Stimulated activated CD4-positive, alpha-beta T cell treated with anti-CD3 and anti-CD28 coated beads, Interleukin-4, amount 100 ng/mL, for 1 hour (primary cell): Measurements from ENCODE around the gene FCN3.
"Not testable (repeated sequence)": the region's sequence is repeated elsewhere in the genome, so short reads cannot be mapped to it uniquely, and the experiment has no call there.

Experiments used
- DNase-seq: peaks from one replicate; pipeline ENCODE4 v3.0.0-alpha.2; 2020

FCN3 gene

GRCh38 chr1:27398405-27399149, 24.0 kb upstream of the FCN3 start:
- DNase-seq = no peak

- DNase-seq = no peak
Observed at GRCh38 chr1:27397749-27398148, 23.1 kb upstream of the FCN3 start.

- no peak for DNase-seq
Observed at GRCh38 chr1:27397110-27397509, 22.5 kb upstream of the FCN3 start.

GRCh38 chr1:27395441-27396195, 21.0 kb upstream of the FCN3 start:
- peak; percentile 77 for DNase-seq

GRCh38 chr1:27394925-27395324, 20.3 kb upstream of the FCN3 start:
- no peak for DNase-seq

- DNase-seq = no peak
Observed at GRCh38 chr1:27394282-27394658, 19.6 kb upstream of the FCN3 start.

- no peak for DNase-seq
Observed at GRCh38 chr1:27393641-27394281, 19.1 kb upstream of the FCN3 start.

- DNase-seq = no peak
Observed at GRCh38 chr1:27392778-27393635, 18.4 kb upstream of the FCN3 start.

- peak; percentile 94 for DNase-seq
Observed at GRCh38 chr1:27392096-27392777, 17.6 kb upstream of the FCN3 start, which contains the start of gene GPR3. Gene GPR3 (plus strand): TSS chr1:27392622. CDS start chr1:27393799, 1,177 bp downstream.

GRCh38 chr1:27391511-27392095, 17.0 kb upstream of the FCN3 start:
- DNase-seq = peak; percentile 23

- DNase-seq = peak; percentile 79
Observed at GRCh38 chr1:27388337-27389005, 13.8 kb upstream of the FCN3 start.

GRCh38 chr1:27384797-27385196, 10.2 kb upstream of the FCN3 start:
- not testable (repeated sequence) for DNase-seq

GRCh38 chr1:27383661-27384060, 9.0 kb upstream of the FCN3 start:
- DNase-seq = no peak

GRCh38 chr1:27383039-27383605, 8.5 kb upstream of the FCN3 start, which contains the start of gene CD164L2:
Gene CD164L2 (minus strand): TSS chr1:27383333. CDS start chr1:27383239, 94 bp downstream.
- peak; percentile 52 for DNase-seq

- DNase-seq = no peak
Observed at GRCh38 chr1:27381969-27382762, 7.5 kb upstream of the FCN3 start.

GRCh38 chr1:27380766-27381733, 6.4 kb upstream of the FCN3 start:
- no peak for DNase-seq

- DNase-seq = no peak
Observed at GRCh38 chr1:27380224-27380623, 5.6 kb upstream of the FCN3 start.

- no peak for DNase-seq
Observed at GRCh38 chr1:27379564-27380122, 5.0 kb upstream of the FCN3 start.
